GM21526 (cell line): ENCODE measurements around the gene AGFG1.
"Not testable (repeated sequence)": the region's sequence is repeated elsewhere in the genome, so short reads cannot be mapped to it uniquely, and the experiment has no call there.

Experiments
- ATAC-seq: cut with Tn5 transposase; IDR thresholded peaks from one replicate; pipeline ENCODE4 v1.9.1; 2021; ENCODE audit warnings: moderate library complexity; ENCODE audit not compliant: unreplicated experiment, low FRiP score

Gene AGFG1

DNA sequence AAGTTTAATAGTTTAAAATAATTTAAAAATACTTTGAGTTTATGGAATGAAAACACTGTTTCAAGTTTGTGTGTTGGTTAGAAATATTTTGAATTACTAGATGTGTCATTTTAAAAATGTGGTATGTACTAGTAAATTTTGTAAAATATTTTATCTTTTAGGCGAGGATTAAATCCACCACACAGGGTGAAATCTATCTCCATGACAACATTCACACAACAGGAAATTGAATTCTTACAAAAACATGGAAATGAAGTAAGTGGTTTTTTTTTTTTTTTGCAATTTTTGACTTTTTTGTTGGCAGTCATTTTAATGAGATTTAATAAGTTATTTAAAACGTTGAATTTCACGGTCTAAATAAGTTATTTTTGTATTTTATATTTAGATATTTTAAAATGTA, 19.4 kb downstream of the AGFG1 start:
- no peak for ATAC-seq

DNA sequence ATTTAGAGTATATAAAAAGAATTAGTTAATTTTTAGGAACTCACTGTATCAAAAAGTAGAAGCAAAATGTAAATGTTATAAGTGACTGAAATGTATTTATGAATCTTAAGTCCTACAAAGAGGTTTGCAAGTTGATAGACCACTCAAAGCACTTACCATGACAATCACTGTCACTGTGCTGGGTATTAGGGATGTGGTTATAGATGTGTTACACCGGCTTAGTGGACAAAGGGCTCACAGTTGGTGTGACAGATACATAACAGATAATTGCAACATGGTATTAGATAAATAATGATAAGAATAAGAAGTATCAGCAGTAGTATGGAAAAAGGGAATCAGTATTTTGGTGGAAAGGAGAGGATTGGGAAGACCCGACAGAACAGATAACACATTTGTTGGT, 21.6 kb downstream of the AGFG1 start:
- ATAC-seq: no peak

DNA sequence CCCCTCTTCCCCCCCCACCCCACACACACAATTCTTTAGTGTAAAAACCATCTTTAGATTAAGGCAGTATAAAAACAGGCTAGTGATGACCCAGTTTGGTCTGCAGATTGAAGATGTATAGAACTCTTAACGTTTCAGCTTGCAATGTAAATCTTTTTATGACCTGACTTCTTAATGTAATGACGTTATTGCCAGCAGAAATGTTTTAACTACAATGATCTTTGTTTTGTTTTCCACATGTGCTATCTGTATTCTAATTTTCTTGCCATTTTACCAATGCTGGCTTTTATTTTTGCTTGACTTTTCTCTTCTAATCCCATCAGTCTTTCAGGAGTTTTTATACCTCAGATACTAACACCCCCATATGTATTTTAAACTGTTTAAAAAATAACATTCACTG, 25.2 kb downstream of the AGFG1 start:
- ATAC-seq: no peak

DNA sequence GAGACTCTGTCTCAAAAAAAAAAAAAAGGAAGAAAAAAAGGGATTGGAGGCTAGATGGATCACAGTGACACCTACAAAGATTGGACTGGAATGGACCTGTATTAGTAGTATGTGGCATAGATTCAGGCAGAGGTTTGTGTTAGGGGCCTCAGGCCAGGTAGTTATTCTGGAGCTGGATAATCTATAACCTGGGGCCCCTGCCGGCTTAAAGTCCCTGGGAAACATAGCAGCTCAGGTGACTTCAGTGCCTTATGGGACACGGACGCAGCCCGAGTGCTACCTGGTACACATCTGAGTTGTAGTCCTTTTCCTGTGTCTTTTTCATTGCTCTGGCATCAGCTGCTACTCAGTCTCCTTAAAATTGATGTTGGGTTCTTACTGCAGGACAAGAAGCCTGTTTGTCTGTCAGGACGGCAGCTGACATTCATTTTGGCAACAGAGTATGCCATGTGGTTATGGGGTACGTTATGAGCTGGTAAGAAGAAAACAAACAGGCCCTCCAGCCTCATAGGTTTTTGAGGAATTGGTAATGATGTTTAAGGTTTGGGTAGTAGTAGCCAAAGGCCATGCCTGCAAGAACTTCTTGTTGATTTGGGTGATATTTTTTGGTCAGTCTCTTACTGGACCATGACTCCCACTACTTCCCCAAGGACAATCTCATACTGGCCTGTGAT, 27.8 kb downstream of the AGFG1 start:
- ATAC-seq: no peak

DNA sequence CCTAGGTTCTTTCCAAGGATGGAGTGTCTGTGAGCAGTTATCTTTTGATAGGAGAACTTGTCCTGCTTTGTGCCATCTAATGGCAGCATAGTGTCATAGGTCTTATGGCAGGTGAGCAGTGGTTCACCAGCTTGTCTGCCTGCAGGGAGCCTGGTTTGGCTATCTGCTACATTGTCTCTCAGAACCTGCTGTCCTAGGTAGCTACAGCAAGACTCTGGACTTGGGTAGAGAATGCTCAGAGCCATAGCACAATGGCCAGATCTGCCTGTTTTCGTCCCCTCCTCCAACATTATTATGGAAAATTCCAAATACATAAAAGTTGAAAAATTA, 28.3 kb downstream of the AGFG1 start:
- no peak for ATAC-seq

DNA sequence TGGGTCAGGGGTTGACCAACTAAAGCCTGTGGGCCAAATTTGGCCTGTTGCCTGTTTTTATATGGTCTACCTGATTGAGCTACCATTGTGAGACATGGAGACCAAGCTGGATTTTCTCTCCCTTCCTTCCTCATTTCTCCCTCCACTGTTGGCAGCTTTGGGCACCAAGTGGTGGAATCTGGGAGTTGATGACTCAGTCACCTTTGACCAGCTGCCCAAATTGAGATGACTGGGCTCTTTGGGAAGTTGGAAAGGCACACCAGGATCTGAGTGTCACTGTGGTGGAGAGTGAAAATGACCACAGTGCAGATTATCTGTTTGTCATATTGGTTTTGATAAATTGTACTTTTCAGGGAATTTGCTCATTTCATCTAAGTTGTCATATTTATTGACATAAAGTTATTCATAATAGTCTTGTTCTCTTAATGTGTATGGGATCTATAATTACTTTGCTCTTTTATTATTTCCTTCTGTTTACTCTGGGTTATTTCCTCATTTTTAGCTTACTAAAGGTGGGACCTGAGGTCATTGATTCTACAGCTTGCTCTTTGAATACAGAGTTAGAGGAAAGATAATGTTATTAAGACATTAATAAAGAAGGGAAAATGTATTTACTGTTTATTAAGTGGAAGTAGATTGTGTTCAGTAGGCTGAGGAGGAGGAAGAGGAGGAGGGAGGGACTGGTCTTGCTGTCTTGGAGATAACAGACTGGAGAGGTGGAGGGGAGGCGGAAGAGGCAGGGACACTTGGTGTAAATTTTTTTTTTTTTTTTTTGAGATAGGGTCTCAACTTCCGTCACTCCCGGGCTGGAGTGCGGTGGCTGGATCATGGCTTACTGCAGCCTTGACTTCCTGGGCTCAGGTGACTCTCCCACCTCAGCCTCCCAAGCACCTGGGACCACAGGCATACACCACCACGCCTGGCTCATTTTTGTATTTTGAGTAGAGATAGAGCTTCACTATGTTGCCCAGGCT, 31.8 kb downstream of the AGFG1 start:
- no peak for ATAC-seq

DNA sequence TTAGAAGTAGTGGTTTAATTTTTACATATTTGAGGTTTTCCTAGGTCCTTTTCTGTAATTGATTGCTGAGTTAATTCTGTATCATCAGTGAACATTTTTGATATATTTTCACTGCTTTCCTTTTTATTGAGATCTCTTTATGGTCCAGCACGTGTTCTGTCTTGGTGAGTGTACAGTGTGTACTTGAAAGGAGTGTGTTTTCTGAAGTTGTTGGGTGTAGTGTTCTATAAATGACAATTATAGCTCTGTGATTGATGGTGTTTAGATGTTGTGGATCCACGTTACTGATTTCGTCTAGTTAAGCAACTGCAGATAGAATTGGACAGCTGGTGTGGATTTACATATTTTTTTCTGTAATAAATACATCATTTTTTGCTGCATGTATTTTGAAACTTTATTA, 32.7 kb downstream of the AGFG1 start:
- no peak for ATAC-seq

DNA sequence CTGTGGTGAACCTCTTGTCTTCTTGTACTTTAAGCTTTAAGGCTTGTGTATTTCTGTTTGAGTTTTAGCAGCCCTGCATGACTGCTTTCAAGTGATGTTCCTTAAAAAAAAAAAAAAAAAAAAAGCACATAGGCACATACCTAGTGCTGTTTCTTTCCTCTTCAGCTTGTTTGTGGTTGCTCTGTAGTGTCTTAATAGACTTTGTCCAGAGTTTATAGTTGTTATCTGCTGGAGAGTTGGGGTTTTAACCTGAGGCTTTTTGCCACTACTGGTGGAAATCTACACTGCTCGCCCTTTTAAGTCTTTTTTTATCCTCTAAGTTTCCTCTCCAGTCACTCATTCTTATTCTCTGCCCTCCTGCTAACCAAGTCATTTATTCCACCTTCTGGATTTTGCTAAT, 34.5 kb downstream of the AGFG1 start:
- no peak for ATAC-seq

DNA sequence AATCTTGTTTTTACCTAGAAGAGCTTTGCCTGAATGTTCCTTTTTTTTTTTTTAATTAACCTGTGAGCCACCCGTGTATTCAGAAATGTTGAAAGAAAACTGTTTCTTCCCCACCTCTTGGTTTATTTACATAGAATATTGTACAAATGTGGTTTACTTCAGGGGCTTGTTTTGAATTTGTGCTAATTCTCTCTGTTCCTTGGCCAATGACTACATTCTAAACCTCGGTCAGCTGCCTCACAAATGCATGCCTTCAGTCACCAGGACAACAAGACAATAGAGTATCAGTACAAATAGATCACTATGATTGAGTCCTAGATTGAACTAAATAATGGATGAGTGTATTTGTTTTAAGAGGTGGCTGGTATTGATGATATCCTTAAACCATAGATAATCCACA, 36.0 kb downstream of the AGFG1 start:
- ATAC-seq: no peak

DNA sequence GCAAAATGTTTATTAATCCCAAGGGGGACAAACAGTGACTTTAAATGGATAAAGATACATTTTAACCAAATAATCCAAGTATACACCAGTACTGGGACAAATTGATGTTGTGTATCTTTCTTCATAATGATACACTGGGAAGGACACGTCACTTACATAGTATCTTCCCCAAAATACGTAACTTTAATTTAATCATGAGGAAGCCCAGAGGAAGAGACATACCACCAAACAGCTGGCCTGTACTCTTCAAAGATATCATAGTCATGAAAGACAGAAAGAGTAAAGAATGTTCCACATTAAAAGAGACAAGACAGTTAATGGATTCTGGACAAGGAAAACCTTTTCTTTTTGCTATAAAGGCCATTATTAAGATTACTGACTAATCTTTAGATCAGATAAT, 37.1 kb downstream of the AGFG1 start:
- no peak for ATAC-seq

DNA sequence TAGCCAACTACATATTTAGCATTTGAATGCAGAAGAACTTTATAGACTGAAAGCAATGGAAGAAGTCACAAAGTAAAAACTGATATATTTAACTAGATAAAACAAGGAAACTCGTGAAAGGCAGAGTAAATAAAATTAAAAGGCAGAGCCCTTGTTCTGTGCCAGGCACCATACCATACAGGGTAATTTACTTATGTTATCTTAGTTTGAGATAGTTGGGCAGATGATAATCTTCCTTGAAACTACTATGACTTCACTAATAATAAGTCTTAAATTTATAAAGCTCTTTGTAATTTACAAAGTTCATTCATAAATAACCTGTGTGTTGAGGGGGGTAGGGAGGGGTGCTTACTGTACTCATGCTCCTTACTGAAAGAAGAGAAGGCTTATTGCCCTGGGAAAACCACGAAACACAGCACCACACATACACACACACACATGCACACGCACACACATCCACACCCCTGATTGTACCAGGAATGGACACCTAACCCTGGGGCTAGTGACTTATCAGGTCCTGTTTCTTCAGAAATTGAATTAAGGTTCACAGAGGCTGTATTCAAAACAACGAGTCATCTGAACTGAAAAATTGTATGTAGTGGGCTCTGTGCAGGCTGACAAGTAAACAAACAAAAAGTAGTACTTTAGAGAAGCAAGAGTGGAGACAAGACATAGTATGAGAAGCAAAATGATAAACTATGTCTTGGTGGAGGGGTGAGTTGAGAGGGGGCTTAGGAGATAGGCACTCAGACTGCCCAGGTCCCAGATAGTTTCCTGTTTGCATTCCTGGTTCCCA, 38.1 kb downstream of the AGFG1 start:
- no peak for ATAC-seq

DNA sequence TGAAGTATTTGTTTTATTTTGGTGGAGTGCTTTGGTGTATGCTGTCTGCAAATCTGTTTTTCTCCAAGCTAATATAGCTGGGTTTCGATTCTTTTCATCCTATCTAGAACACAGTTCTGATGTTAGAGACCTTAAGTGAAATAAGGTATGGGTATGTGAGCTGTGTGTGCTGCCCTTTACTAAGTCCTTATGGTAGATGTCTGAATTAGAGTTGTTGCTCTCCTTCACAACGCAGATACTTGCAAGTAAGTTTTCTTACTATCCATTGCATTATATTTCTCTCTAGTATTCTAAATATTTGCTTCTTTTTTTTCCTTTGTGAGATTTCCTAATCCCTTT, 38.6 kb downstream of the AGFG1 start:
- ATAC-seq: no peak

DNA sequence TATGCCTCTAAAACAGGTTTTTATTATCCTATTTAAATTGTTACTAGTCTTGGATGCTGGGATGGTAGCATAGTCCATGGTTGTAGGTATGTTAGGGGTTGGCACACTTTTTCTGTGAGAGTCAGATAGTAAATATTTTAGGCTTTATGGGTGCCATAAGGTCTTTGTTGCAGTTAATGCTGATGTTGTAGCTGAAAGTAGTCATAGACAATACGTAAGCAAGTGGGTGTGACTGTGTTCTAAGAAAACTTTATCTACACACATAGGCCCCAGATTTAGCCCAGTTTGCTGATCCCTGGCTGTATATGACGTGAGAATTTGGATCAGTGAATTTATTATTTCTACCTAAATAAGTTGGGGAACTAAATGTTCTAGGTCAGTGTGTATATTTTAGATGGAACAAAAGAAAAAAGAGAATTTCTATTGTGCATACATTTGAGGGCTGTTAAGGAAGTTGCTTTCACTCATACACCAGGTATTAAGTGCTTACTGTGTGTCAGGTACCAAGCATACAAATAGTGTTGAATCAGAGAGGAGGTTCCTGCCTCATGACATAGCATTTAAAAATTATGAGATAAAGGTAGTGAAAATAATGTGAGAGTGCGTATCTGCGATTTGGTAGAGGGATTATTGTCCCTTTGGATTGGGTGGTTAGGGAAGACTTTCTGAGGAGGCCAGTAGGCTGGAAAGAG, 39.4 kb downstream of the AGFG1 start:
- no peak for ATAC-seq

DNA sequence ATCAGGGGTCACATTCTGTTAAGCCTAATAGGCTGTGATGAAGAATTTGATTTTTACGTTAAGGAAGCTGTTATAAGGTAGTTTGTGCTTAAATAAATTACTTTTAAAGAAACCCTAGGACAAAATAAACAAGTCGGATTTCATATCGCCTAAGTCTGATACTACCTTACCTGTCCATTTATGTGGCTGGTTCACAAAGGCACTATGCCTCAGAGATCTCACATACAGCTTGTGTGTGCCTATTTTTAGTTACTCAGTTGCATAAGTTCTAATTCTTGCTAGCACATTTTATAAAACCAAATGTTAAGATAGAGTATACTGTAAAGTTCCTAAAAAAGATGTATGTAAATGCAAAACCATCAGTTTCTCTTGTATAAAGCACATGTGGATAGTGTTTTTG, 40.0 kb downstream of the AGFG1 start:
- no peak for ATAC-seq

DNA sequence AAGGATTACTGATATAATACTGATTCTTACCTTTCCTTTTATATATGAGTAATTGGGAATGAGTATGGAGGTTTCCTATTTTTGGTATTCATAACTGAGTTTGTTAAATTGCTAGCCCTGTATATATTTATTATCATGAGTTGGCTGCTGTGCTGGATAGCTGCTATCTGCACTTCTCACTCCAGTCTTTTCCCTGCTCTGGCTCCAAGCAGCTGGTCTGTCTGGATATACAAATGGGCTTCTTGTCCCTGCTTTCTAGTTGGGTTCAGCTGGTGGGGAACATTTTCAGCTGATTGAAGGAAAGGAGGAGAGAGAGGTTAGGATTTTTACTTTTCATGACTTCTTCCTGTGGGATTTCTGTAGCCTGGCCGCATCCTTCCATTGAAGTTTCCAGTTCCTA, 41.2 kb downstream of the AGFG1 start:
- ATAC-seq: no peak

DNA sequence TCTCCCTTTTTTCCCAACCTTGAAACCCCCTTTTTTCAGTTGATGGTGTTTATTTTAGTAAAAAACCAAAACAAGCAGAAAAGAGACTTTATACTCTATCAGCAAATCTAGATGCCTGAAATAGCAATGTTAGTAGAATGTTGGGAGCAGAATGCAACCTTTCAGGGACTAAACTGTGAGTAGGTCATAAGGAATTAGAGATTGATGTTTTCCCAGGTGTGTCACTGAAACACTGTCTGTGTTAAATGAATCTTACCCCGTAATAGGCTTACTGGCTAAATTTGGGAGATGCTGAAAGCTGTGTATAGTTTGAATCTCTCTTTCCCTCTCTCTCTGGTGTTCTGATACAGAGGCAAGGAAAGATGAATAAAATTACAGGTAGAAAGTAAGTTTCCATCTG, 43.8 kb downstream of the AGFG1 start:
- no peak for ATAC-seq

DNA sequence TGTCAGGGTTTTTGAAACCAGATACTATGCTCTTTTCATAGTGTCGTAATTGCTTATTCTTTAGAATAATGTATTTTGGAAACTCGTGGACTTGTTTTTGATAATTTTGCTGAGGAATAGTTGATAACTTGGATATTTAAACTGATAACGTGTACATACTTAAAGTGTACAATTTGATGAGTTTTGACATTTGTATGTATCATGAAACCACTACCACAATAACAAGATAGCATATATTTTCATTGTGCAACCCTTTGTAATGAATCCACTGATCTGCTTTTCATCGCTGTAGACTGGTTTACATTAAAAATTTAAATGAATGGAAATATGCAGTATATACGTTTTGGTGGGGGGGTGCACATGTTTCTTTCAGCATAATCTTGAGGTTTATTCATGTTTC, 45.8 kb downstream of the AGFG1 start:
- no peak for ATAC-seq

DNA sequence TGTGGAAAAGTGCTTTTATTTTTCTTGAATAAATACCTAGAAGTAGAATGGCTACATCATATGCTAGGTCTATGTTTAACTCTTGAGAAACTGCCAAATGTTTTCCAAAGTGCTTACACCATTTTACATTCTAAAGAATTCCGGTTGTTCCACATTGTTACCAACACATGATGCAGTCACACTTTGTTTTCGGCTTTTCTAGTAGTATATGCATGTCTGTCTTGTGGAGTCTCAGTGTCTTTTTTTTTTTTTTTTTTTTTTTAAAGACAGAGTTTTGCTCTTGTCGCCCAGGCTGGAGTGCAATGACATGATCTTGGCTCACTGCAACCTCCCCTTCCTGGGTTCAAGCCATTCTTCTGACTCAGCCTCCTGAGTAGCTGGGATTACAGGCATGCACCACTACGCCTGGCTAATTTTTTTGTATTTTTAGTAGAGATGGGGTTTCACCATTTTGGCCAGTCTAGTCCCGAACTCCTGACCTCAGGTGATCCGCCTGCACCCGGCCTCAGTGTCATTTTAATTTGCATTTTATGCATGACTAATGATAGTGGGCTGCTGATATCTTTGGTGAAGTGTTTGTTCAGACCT, 46.4 kb downstream of the AGFG1 start:
- ATAC-seq: not testable (repeated sequence)

DNA sequence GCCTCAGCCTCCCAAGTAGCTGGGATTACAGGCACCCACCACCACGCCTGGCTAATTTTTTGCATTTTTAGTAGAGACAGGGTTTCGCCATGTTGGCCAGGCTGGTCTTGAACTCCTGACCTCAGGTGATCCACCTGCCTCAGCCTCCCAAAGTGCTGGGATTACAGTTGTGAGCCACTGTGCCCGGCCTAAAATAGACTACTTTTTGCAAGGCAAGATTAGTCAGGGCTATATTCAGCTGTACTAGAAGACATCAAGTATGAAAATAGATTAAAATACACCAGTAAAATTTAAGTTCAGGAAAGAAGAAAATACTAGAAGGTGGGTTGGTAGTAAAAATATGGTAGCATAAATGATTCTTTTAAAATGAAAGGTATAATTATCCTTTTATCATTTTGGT, 49.2 kb downstream of the AGFG1 start:
- not testable (repeated sequence) for ATAC-seq

DNA sequence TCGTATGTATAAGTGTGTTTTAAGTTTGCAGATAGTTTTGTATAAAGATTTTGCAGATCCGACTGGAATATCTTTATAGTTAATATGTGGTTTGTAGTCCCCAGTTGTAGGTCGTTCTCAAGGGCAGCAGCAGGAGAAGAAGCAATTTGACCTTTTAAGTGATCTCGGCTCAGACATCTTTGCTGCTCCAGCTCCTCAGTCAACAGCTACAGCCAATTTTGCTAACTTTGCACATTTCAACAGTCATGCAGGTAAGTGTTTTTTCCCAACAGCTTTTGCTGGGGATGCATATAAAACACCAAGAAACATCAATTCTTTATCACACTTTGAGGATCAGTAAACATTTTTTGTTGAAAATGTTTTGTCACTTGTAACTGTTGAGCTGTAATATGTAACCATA, 52.7 kb downstream of the AGFG1 start:
- no peak for ATAC-seq

DNA sequence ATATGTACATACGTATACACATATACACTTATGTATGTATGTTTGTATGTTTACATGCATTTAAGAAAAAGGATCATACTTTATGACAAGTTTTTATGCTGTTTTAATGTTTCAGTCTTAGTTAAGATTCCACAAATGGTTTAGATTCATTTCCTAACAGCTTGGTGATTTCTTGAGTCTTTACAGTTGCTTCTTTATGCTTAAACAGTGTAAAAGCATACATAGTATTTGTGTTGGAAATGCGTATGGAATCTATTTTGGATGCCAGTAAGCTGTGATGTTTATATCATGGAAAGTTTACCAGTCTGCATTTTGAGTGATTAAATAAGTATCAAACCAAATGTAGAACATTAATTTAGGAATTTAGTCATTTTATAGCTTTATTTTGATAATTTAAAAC, 55.4 kb downstream of the AGFG1 start:
- ATAC-seq: no peak
